Neural progenitor cell (in vitro differentiated cells): ENCODE results near the gene SLC2A6.

Source experiments
- CTCF ChIP-seq: fragments of 200-600 bp; sonication (generic); IDR thresholded peaks from 2 replicates; pipeline ENCODE4 v1.5.1; 2017; ENCODE audit warnings: antibody characterized with exemption, mild to moderate bottlenecking
- EZH2 ChIP-seq: fragments of 200-600 bp; sonication (generic); IDR thresholded peaks from 2 replicates; pipeline ENCODE4 v1.6.1; 2017; ENCODE audit warnings: antibody characterized with exemption, mild to moderate bottlenecking, moderate library complexity

- no peak for TF ChIP-seq EZH2
- peak; percentile 5 for TF ChIP-seq CTCF
These were observed 22.5 kb downstream of the SLC2A6 start for GRCh38 chr9:133456409-133456808.
